ENCODE results near the gene RNF144B. TPM values are rescaled to one million over a fixed set of nuclear protein-coding genes. Genes with fewer than 3 reads are reported as not detected.

RNF144B gene
- total and polyA plus RNA-seq, 2 experiments from 2014 or later = 4.2 to 9.0 TPM

- Mint-ChIP-seq H3K27ac (no peak overlapping the region), H3K27me3 (ENCODE audit: insufficient read depth, low read depth, poor library complexity) (peaks cover under 1% of the 10 kb centered on the region), H3K9me3 (no peaks in the 10 kb centered on the region), H3K36me3 (ENCODE audit: low read depth) (no peaks in the 10 kb centered on the region), H3K4me3 (no peak overlapping the region), H3K4me1 (no peaks in the 10 kb centered on the region)
- no peak overlapping the region for H3K4me3 ChIP-seq
- H3F3A ChIP-seq (replicated peaks; ENCODE audit: low read depth) = no peaks in the 10 kb centered on the region
- no peaks in the 10 kb centered on the region for H3K79me2 ChIP-seq (replicated peaks; ENCODE audit: insufficient read depth)
- H3K4me1 ChIP-seq (ENCODE audit: insufficient read depth) = no peaks in the 10 kb centered on the region
- no peaks in the 10 kb centered on the region for H4K20me1 ChIP-seq (replicated peaks; ENCODE audit: insufficient read depth)
- no peak for DNase-seq (ENCODE audit: low spot score)
- H3K27me3 ChIP-seq (ENCODE audit: insufficient read depth) = no peaks in the 10 kb centered on the region
- no peaks in the 10 kb centered on the region for H3K9me2 ChIP-seq (ENCODE audit: insufficient read depth)
- ATAC-seq = no peak
- no peaks in the 10 kb centered on the region for H3K36me3 ChIP-seq (ENCODE audit: insufficient read depth)
- no peak for TF ChIP-seq ETS1 (IDR thresholded peaks at IDR 0.05)
- H2AFZ ChIP-seq = no peak overlapping the region
- no peak overlapping the region for H3K4me2 ChIP-seq
- no peak overlapping the region for H3K27ac ChIP-seq (ENCODE audit: low read depth)
Measured at GRCh38 chr6:18349386-18349785, 37.8 kb upstream of the RNF144B start.

GRCh38 chr6:18350271-18350670 lies 36.9 kb upstream of the RNF144B start:
- Histone ChIP-seq H3K27me3 (ENCODE audit: insufficient read depth) (no peaks in the 10 kb centered on the region), H2AFZ (0 out of 2 replicates have a peak overlapping the region, but pooled peaks have one; percentile 28), H3K9me2 (ENCODE audit: insufficient read depth) (no peaks in the 10 kb centered on the region), H3K79me2 (replicated peaks; ENCODE audit: insufficient read depth) (no peaks in the 10 kb centered on the region), H3K36me3 (ENCODE audit: insufficient read depth) (no peaks in the 10 kb centered on the region), H3K27ac (ENCODE audit: low read depth) (no peak overlapping the region), H3K4me1 (ENCODE audit: insufficient read depth) (no peaks in the 10 kb centered on the region), H3K4me3 (no peak overlapping the region), H4K20me1 (replicated peaks; ENCODE audit: insufficient read depth) (no peaks in the 10 kb centered on the region), H3K4me2 (no peak overlapping the region), H3F3A (replicated peaks; ENCODE audit: low read depth) (no peaks in the 10 kb centered on the region)
- Mint-ChIP-seq H3K27ac (no peak overlapping the region), H3K4me1 (no peaks in the 10 kb centered on the region), H3K36me3 (ENCODE audit: low read depth) (no peaks in the 10 kb centered on the region), H3K9me3 (no peaks in the 10 kb centered on the region), H3K4me3 (no peak overlapping the region), H3K27me3 (ENCODE audit: insufficient read depth, low read depth, poor library complexity) (peaks cover 1% of the 10 kb centered on the region)
- DNase-seq (ENCODE audit: low spot score) (no peak), ATAC-seq (no peak)
- no peak for TF ChIP-seq REST (IDR thresholded peaks at IDR 0.05; ENCODE audit: unreplicated experiment)
- TF ChIP-seq EZH2 (IDR thresholded peaks at IDR 0.05; ENCODE audit: low read depth, unreplicated experiment) = no peak
- no peak for TF ChIP-seq NANOG (IDR thresholded peaks at IDR 0.05; ENCODE audit: borderline replicate concordance)
- TF ChIP-seq POLR2AphosphoS5 (IDR thresholded peaks at IDR 0.05; ENCODE audit: low read depth) = no peak
- TF ChIP-seq STAT1 (IDR thresholded peaks at IDR 0.05; ENCODE audit: unreplicated experiment) = no peak
- no peak for TF ChIP-seq ZNF331 (CRISPR knock-in tag; IDR thresholded peaks at IDR 0.05; ENCODE audit: low read depth)
- no peak for TF ChIP-seq ZNF114 (CRISPR knock-in tag; IDR thresholded peaks at IDR 0.05)
- TF ChIP-seq EZH2phosphoT487 (IDR thresholded peaks at IDR 0.05; ENCODE audit: unreplicated experiment) = no peak
- no peak for TF ChIP-seq CTCF (conservative IDR thresholded peaks at IDR 0.05; ENCODE audit: low read depth in 2 of 2)
- TF ChIP-seq JUNB (IDR thresholded peaks at IDR 0.05; ENCODE audit: unreplicated experiment) = no peak
- TF ChIP-seq ETS1 (IDR thresholded peaks at IDR 0.05) = no peak
- TF ChIP-seq CREB1 (CRISPR knock-in tag; IDR thresholded peaks at IDR 0.05; ENCODE audit: low read depth) = no peak
